GM21619 (cell line): ENCODE results near the gene THBS4.
"Not testable (repeated sequence)": the region's sequence is repeated elsewhere in the genome, so short reads cannot be mapped to it uniquely, and the experiment has no call there.

Experiments
- ATAC-seq: cut with Tn5 transposase; IDR thresholded peaks from one replicate; pipeline ENCODE4 v1.9.1; 2021; ENCODE audit not compliant: unreplicated experiment

The THBS4 gene

DNA sequence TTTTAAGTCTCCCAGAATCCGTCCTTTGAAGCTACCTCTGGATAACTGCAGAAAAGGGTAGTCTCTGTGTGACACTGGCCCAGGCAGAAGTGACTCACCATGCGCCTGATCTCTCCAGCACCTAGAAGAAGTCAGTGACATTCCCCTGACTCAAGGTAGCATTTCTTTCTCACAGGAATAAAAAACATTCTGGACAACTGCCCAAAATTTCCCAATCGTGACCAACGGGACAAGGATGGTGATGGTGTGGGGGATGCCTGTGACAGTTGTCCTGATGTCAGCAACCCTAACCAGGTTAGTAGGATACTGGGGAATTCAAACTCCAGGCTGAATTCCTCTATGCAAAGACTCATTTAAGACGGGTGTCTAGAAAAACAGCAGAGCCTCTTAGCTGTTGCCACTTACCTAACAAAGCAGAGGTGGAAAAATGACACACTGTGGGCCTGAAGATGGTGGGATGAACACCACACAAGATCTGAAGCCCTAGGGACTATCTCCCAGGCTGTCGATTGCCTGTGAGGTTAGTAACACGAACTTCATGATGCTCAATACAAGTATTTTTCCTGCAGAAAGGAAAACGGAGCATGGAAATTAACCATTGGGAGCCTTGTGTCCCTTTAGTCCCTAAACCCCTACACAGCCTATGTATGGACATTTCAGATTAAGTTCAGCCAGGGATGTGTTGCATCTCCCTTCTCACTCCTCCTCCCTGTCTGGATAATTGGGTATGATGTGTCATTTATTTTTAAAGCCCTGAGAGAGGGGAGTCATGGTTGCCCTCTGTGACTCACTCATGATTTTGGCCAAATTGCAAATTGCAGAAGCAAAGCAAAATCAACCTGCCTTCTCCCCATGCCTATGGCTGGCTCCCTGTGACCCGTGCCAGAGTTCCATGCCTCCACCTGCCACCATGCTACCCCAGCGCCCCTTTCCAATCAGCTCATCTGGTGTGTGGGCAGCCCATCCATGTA lies 37.2 kb downstream of the THBS4 start:
- ATAC-seq, result no peak

DNA sequence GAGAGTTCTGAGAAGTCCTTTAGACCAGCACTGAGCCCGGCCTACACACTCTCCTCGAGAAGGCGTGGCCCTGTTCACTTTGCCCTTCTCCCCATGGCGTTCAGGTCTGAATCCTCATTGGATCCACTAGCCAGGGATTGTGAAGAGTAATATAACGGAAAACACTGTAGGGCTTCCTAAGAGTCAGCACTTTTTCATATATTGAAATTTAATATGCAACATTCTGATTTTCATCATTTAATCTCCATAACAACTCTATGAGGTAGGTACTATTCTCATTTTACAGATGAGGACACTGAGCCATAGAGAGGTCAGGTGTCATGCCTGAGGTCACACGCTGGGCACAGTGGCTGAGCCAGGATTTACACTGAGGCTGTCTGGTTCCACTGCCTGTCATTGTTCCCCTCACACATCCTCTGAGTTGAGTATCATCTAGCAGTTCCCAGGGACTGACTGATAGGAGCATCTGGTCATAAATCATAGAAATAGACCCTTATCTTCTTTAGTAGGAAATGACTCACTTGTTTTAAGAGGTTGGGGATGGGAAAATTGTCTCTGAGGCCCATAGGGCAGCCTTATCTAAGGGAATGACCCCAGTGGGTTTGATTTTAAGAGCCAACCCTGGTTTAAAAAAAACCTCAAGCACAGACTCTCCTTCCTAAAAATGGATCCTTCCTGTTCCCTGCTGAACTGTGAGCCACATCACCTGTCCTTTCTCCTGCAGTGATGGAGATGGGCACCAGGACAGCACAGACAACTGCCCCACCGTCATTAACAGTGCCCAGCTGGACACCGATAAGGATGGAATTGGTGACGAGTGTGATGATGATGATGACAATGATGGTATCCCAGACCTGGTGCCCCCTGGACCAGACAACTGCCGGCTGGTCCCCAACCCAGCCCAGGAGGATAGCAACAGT lies 41.2 kb downstream of the THBS4 start:
- ATAC-seq, result no peak

DNA sequence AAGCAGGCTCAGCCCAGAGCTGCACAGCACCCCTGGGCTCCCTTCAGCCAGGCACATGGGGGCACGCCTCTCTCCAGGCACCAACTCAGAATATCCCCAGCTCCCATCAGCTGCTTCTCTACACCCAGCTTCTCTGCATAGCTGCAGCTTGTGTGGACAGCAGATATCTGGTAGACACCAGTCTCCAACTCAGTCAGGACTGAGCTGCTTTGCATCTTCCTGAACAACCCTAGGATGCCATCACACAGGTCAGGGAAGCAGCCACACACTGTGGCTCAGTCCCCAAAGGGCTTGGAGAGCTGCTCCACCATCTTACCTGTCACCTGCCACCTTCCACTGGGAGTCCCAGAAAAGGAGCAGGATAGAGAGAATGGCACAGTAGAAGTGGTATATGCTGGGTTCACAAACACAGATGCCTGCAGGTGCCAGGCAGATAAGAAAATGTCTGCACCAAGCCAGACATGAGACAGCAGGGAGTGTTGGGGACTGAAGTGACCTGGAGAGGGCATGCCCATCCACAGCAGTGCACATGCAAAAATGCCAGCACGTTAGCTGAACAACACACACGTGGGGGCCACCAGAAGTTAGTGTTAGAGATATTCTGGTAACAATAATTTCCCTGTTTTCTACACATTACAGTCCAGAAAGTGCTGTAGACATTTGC lies 42.0 kb downstream of the THBS4 start:
- no peak for ATAC-seq

DNA sequence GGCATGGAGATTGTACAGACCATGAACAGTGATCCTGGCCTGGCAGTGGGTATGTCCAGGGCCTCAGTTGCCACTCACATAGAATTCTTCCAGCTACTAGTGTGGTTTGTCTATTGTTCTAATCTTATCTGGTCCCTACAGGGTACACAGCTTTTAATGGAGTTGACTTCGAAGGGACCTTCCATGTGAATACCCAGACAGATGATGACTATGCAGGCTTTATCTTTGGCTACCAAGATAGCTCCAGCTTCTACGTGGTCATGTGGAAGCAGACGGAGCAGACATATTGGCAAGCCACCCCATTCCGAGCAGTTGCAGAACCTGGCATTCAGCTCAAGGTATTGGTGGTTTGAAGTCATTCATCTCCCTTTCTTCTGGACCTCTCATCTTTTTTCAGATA lies 43.8 kb downstream of the THBS4 start:
- no peak for ATAC-seq

- no peak for ATAC-seq
Observed at GRCh38 chr5:80082281-80082680, 47.1 kb downstream of the THBS4 start.

DNA sequence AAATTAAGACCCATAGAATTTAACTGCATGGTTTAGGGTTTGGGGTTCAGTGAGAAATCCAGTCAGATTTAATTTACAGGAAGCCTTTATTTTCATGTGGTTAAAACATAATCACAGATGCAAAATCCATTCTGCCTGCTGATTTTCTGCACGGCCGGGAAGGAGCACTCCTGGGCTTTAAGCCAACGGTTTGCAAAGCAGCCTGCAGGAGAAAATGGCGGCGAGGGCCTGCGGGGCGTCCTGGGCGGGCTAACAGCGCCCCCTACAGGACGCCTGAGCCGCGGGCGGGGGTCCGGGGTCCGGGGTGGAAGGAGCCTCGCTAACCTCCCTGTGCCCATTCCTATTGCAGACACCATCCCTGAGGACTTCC lies 47.6 kb downstream of the THBS4 start:
- ATAC-seq, result no peak

DNA sequence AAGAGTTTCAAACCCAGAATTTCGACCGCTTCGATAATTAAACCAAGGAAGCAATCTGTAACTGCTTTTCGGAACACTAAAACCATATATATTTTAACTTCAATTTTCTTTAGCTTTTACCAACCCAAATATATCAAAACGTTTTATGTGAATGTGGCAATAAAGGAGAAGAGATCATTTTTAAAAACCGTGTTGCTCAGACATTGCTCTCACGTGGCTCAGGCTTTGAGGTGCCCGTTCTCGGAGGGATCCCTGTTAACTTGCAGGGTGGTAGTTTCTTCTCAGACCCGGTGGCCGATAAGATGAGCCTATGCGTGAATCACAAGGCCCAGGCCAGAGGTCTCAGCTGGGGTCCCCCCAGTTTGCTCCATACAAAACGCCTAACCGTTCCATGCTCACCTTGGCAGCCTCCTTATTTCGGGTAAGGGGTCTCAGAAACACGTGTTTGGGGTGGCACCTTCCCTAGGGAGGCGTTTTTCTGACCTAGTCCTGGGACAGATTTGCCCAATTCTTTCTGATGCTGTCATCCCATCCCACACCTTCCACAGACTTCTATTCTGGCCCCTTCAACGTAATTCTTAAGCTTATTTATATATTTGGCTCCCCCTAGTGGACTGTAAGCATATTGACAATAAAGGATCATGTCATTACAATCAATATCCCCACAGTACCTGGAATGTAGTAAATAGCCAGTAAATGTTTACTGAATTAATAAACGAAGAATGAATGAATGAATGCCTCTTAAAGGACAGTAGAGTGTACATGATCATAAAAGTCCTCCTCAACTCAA lies 48.1 kb downstream of the THBS4 start:
- ATAC-seq, result peak; percentile 69

GRCh38 chr5:80090884-80091166 lies 55.7 kb downstream of the THBS4 start:
- no peak for ATAC-seq

- ATAC-seq, result not testable (repeated sequence)
Observed at GRCh38 chr5:80091792-80092192, 56.6 kb downstream of the THBS4 start.

DNA sequence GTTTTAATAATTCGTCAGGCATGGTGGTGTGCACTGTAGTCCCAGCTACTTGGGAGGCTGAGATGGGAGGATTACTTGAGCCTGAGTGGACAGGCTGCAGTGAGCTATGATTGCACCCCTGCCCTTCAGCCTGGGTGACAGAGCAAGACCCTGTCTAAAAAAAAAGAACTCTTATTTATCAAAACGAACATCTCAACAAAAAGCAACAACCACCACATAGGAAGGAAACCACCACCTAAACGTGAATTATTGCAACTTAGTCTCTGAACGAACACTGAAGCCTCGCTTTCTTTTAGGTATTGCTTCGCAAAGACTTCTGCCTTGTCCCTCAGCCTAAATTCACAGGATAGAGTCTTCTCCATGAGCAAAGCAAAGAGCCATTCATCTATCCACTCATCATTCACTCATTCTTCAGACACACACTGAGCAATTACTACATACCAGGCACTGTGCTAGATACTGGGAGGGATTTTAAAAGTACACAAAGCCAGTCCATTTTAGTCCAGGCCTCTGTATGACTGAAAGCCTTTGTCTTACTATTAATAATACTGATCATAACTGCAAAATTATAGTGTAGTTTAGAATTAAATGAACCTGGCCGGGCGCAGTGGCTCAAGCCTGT lies 57.4 kb downstream of the THBS4 start:
- no peak for ATAC-seq

GRCh38 chr5:80093796-80094195 lies 58.6 kb downstream of the THBS4 start:
- ATAC-seq, result no peak

DNA sequence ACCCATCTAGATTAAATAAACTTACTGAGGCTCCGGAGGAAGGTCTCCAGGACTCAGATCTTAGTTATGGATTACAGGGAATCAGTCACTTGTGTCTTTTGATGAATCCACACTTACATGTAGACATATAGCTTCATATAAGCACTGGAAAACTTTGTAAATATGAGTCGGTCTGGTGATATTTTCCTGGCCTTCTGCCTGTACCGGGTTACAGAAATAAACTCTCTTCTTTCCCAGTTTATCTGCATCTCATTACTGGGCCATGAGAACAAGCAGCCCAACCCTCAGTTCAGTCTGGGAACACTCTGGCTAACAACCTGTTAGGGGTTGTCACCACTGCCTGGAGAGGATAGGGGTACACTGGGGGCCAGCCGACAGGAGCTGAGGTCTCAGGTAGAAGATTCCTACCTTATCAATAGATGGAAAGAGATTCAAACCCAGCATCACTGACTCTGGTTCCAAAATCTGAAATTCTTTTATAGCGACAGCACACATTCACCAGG lies 59.1 kb downstream of the THBS4 start:
- ATAC-seq, result no peak

- ATAC-seq, result no peak
Observed at GRCh38 chr5:80097451-80097850, 62.3 kb downstream of the THBS4 start.

- ATAC-seq, result peak; percentile 67
Observed at GRCh38 chr5:80101993-80102392, 66.8 kb downstream of the THBS4 start.

- no peak for ATAC-seq
Observed at GRCh38 chr5:80103371-80103770, 68.2 kb downstream of the THBS4 start.

- no peak for ATAC-seq
Observed at GRCh38 chr5:80105698-80106439, 70.7 kb downstream of the THBS4 start.

DNA sequence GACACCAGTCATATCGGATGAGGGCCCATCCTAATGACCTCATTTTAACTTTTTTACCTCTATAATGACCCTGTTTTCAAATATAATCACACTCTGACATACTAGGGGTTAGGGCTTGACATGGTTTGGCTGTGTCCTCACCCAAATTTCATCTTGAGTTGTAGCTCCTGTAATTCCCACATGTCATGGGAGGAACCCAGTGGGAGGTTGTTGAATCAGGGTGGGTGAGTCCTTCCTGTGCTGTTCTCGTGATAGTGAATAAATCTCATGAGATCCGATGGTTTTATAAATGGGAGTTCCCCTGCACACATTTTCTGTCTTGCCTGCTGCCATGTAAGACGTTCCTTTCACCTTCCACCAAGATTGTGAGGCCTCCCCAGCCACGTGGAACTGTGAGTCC lies 71.8 kb downstream of the THBS4 start:
- no peak for ATAC-seq

- ATAC-seq, result peak; percentile 53
Observed at GRCh38 chr5:80109646-80110478, 74.7 kb downstream of the THBS4 start.
